Tibial artery (tissue), 4 donors: Measurements from ENCODE around the gene CARMIL1.

Experiments used
- DNase-seq, 2 donors: peaks; one replicate each; pipeline ENCODE4 v3.0.0-alpha.2; 2019
- H3K27ac ChIP-seq, 2 donors: fragments of 200-600 bp; sonication (generic) in 1 of 2; 1 replicate in 1 of 2; 2 replicates in 1 of 2; pipeline ENCODE4 v1.5.1; 2018 to 2019; ENCODE audit warnings: mild to moderate bottlenecking in 1 of 2
- H3K27me3 ChIP-seq, 2 donors: fragments of 200-600 bp; sonication (generic) in 1 of 2; one replicate each; pipeline versions ENCODE4 v1.5.1 to v1.6.0; 2016 to 2019
- H3K36me3 ChIP-seq, 3 donors: fragments of 200-600 bp; sonication (generic) in 2 of 3; one replicate each; pipeline ENCODE4 v1.5.1; 2016 to 2019; ENCODE audit warnings: mild to moderate bottlenecking in 2 of 3
- H3K4me1 ChIP-seq, 4 donors: fragments of 200-600 bp; sonication (generic) in 2 of 4; 1 replicate in 3 of 4; 2 replicates in 1 of 4; pipeline ENCODE4 v1.5.1; 2016 to 2019
- H3K4me3 ChIP-seq, 2 donors: fragments of 200-600 bp; sonication (generic) in 1 of 2; 1 replicate in 1 of 2; 2 replicates in 1 of 2; pipeline ENCODE4 v1.5.1; 2018 to 2019; ENCODE audit warnings: mild to moderate bottlenecking in 2 of 2
- H3K9me3 ChIP-seq, 3 donors: fragments of 200-600 bp; sonication (generic) in 1 of 3; one replicate each; pipeline ENCODE4 v1.5.1; 2016 to 2019
- intact Hi-C: fragments of 100-400 bp; cut with DNase I; formaldehyde crosslinking; loops from one replicate; pipeline ENCODE4 v1.15.0; 2023; ENCODE audit warnings: low total_unique reads
- TF ChIP-seq, protein P1 (sequence below), 2 experiments: fragments of 200-600 bp in 1 of 2; fragments of 450-650 bp in 1 of 2; IDR thresholded peaks; one replicate each; pipeline ENCODE4 v1.5.1; 2017 to 2019; ENCODE audit warnings: antibody characterized with exemption in 2 of 2, mild to moderate bottlenecking in 1 of 2, moderate library complexity in 1 of 2

Gene CARMIL1

DNA sequence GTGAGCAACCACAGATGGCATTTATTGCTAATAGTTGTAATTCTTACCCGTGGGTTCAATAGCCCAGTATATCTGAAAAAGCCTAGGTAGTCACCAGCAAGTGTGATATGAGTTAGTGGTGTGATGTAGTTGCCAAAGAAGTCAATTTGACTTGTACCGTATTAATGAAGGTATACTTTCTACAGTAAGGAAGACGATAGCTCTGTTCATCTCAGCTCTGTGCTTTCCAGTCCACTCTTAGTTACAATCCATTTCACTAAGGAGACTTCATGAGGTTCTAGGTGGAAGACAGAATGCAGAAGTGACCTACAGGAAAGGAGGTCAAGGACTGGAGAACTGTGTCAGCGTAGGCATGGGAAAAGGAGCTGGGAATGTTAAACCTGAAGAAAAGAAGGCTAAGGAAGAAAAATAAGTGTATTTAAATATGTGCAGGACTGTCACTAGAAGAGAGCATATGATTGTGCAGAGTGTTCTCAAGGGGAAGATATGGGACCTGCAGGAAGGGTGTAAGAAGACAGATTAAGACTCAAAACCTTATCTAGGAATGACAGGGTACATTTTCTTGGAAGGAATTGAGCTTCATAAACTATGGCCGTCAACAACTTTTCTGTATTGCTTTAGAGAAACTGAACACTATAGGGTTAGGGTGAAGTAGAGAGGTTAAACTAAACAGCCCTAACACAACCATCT lies 255.9 kb downstream of the CARMIL1 start:
- intact Hi-C loops = no loop called here

DNA sequence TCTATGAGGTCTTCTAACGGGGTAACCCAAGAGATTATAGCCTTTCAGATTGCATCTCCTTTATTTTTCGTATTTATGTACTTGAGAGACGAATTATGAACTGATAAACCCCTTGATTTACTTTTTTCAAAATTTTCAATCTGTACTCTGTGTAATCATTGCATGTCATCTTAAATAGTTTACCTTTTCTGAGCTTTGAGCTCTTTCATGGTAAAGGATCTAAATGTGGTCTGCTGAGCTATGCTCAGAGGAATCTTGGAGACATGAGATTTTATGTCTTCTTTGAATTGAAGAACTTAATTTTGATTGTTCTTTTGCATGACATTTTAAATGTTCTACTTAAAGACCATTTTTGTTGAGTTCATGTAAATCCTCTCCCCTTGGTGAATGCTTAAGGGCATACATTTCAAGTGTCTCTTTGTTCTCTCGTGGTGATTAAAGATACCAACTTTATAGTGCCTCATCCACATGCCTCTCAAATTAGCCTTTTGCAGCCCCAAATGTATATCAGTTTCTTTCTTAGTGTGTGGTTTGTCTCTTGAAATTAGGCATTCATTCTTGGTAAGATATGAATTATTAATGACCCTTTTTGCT lies 256.6 kb downstream of the CARMIL1 start:
- Histone ChIP-seq H3K4me3 (no peak overlapping the region), H3K27ac (no peak overlapping the region), H3K36me3 (peaks cover 40 to 63% (median 43%) of the 10 kb centered on the region in 3 donors), H3K4me1 (no peaks in the 10 kb centered on the region), H3K27me3 (no peaks in the 10 kb centered on the region), H3K9me3 (no peaks in the 10 kb centered on the region)
- TF ChIP-seq, protein P1, sequence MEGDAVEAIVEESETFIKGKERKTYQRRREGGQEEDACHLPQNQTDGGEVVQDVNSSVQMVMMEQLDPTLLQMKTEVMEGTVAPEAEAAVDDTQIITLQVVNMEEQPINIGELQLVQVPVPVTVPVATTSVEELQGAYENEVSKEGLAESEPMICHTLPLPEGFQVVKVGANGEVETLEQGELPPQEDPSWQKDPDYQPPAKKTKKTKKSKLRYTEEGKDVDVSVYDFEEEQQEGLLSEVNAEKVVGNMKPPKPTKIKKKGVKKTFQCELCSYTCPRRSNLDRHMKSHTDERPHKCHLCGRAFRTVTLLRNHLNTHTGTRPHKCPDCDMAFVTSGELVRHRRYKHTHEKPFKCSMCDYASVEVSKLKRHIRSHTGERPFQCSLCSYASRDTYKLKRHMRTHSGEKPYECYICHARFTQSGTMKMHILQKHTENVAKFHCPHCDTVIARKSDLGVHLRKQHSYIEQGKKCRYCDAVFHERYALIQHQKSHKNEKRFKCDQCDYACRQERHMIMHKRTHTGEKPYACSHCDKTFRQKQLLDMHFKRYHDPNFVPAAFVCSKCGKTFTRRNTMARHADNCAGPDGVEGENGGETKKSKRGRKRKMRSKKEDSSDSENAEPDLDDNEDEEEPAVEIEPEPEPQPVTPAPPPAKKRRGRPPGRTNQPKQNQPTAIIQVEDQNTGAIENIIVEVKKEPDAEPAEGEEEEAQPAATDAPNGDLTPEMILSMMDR (IDR thresholded peaks at IDR 0.05) = no peak
- no peak for DNase-seq
- intact Hi-C loops = no loop called here

More for the DNA sequence above, 255.9 kb downstream of the CARMIL1 start:
- H3K27ac ChIP-seq = no peak overlapping the region
- no peaks in the 10 kb centered on the region for H3K27me3 ChIP-seq
- no peaks in the 10 kb centered on the region for H3K9me3 ChIP-seq
- H3K36me3 ChIP-seq = peaks cover 34 to 58% (median 39%) of the 10 kb centered on the region in 3 donors
- TF ChIP-seq, protein P1 (IDR thresholded peaks at IDR 0.05) = no peak
- DNase-seq = no peak
- H3K4me3 ChIP-seq = no peak overlapping the region
- H3K4me1 ChIP-seq = no peaks in the 10 kb centered on the region

- Histone ChIP-seq H3K4me1 (no peaks in the 10 kb centered on the region), H3K36me3 (peaks cover 40 to 73% (median 46%) of the 10 kb centered on the region in 3 donors), H3K27ac (no peak overlapping the region), H3K4me3 (no peak overlapping the region), H3K27me3 (no peaks in the 10 kb centered on the region), H3K9me3 (no peaks in the 10 kb centered on the region)
- intact Hi-C loops = no loop called here
- no peak for DNase-seq
- TF ChIP-seq, protein P1 (IDR thresholded peaks at IDR 0.05) = no peak
Measured at GRCh38 chr6:25536781-25537180, 257.6 kb downstream of the CARMIL1 start.

GRCh38 chr6:25537349-25538018 lies 258.3 kb downstream of the CARMIL1 start:
- intact Hi-C loops = no loop called here
- H3K4me3 ChIP-seq = no peak overlapping the region
- TF ChIP-seq, protein P1 (IDR thresholded peaks at IDR 0.05) = no peak
- H3K4me1 ChIP-seq = no peaks in the 10 kb centered on the region
- no peaks in the 10 kb centered on the region for H3K9me3 ChIP-seq
- no peaks in the 10 kb centered on the region for H3K27me3 ChIP-seq
- no peak for DNase-seq
- H3K27ac ChIP-seq = no peak overlapping the region
- H3K36me3 ChIP-seq = peaks cover 34 to 69% (median 41%) of the 10 kb centered on the region in 3 donors

- no peaks in the 10 kb centered on the region for H3K4me1 ChIP-seq
- no peak overlapping the region for H3K27ac ChIP-seq
- H3K36me3 ChIP-seq = peaks cover 34 to 49% (median 34%) of the 10 kb centered on the region in 3 donors
- no peak overlapping the region for H3K4me3 ChIP-seq
- DNase-seq = no peak
- TF ChIP-seq, protein P1 (IDR thresholded peaks at IDR 0.05) = no peak
- no peaks in the 10 kb centered on the region for H3K9me3 ChIP-seq
- no peaks in the 10 kb centered on the region for H3K27me3 ChIP-seq
- intact Hi-C loops = no loop called here
Measured at GRCh38 chr6:25541228-25541627, 262.1 kb downstream of the CARMIL1 start.
